ENCODE data around the gene ACSL4. TPM values are rescaled to one million over a fixed set of nuclear protein-coding genes. Genes with fewer than 3 reads are reported as not detected.

The ACSL4 gene
- total and polyA plus RNA-seq, 7 experiments from 2014 or later = 6.6 to 43.9 (median 20.9) TPM

GRCh38 chrX:109707319-109707718 is 25.7 kb downstream of the ACSL4 start:
- H3K4me1 Mint-ChIP-seq = peaks cover 9 to 58% (median 51%) of the 10 kb centered on the region in 7 donors
- ATAC-seq = no peak

GRCh38 chrX:109704563-109704962 is 28.5 kb downstream of the ACSL4 start:
- H3K9me3 Mint-ChIP-seq = peaks cover 0 to 2% (median 0%) of the 10 kb centered on the region in 11 donors

More at GRCh38 chrX:109707319-109707718, 25.7 kb downstream of the ACSL4 start:
- peak overlapping the region in 1 of 9 donors; percentile 69 for H3K27ac Mint-ChIP-seq
- CTCF ChIA-PET = no interaction called here
- no peaks in the 10 kb centered on the region for H3K9me3 Mint-ChIP-seq
- DNase-seq = no peak
- POLR2A ChIA-PET = no interaction called here
- H3K27me3 ChIP-seq (ENCODE audit: control insufficient read depth in 2 of 2, insufficient read depth in 2 of 2, low read length in 2 of 2) = no peaks in the 10 kb centered on the region
- no peak overlapping the region for H3K4me3 ChIP-seq (ENCODE audit: low read length)
- no peaks in the 10 kb centered on the region for H3K9me3 ChIP-seq (ENCODE audit: control insufficient read depth in 2 of 3, low read length in 3 of 3)
- H3K27me3 Mint-ChIP-seq = no peaks in the 10 kb centered on the region
- no peak overlapping the region for H3K27ac ChIP-seq (ENCODE audit: low read depth, low read length)
- no peaks in the 10 kb centered on the region for H3K36me3 ChIP-seq (ENCODE audit: control insufficient read depth in 2 of 3, insufficient read depth in 3 of 3, low read length in 3 of 3)
- H3K4me1 ChIP-seq (ENCODE audit: control insufficient read depth in 2 of 2, insufficient read depth in 2 of 2, low read length in 2 of 2) = peaks cover 0 to 20% of the 10 kb centered on the region in 2 donors
- peaks cover 0 to 18% (median 3%) of the 10 kb centered on the region in 5 donors for H3K36me3 Mint-ChIP-seq
- peak overlapping the region in 7 of 10 donors; percentile 29 to 72 (median 56) for H3K4me3 Mint-ChIP-seq
- intact Hi-C loops (cut with micrococcal nuclease) = loop anchor here in 1 of 2 donors (2.0 to 10.0 kb wide), 3 partner anchors 25 to 173 kb away; partner anchors contain the start of genes ACSL4 and NXT2

GRCh38 chrX:109697855-109698254 is 35.2 kb downstream of the ACSL4 start:
- Mint-ChIP-seq H3K4me1 (peaks cover 0 to 28% (median 22%) of the 10 kb centered on the region in 7 donors), H3K4me3 (no peak overlapping the region), H3K27me3 (no peaks in the 10 kb centered on the region), H3K27ac (no peak overlapping the region), H3K9me3 (peaks cover 0 to 2% (median 0%) of the 10 kb centered on the region in 11 donors), H3K36me3 (peaks cover 0 to 6% (median 5%) of the 10 kb centered on the region in 5 donors)
- Histone ChIP-seq H3K27me3 (ENCODE audit: control insufficient read depth in 2 of 2, insufficient read depth in 2 of 2, low read length in 2 of 2) (no peaks in the 10 kb centered on the region), H3K9me3 (ENCODE audit: control insufficient read depth in 2 of 3, low read length in 3 of 3) (no peaks in the 10 kb centered on the region), H3K4me1 (ENCODE audit: control insufficient read depth in 2 of 2, insufficient read depth in 2 of 2, low read length in 2 of 2) (peaks cover 0 to 3% of the 10 kb centered on the region in 2 donors), H3K4me3 (ENCODE audit: low read length) (no peak overlapping the region), H3K27ac (ENCODE audit: low read depth, low read length) (no peak overlapping the region), H3K36me3 (ENCODE audit: control insufficient read depth in 2 of 3, insufficient read depth in 3 of 3, low read length in 3 of 3) (no peaks in the 10 kb centered on the region)
- DNase-seq (no peak), ATAC-seq (no peak)
- POLR2A ChIA-PET = no interaction called here
- intact Hi-C loops (cut with micrococcal nuclease) = no loop called here
- CTCF ChIA-PET = no interaction called here

More at GRCh38 chrX:109704563-109704962, 28.5 kb downstream of the ACSL4 start:
- DNase-seq (no peak), ATAC-seq (no peak)
- ChIA-PET POLR2A (interaction anchor here (0.9 kb wide), 1 partner anchor 11 kb away, joined by 3 read pairs; no protein-coding TSS in a partner anchor), CTCF (no interaction called here)
- Histone ChIP-seq H3K36me3 (ENCODE audit: control insufficient read depth in 2 of 3, insufficient read depth in 3 of 3, low read length in 3 of 3) (no peaks in the 10 kb centered on the region), H3K4me1 (ENCODE audit: control insufficient read depth in 2 of 2, insufficient read depth in 2 of 2, low read length in 2 of 2) (peaks cover 0 to 20% of the 10 kb centered on the region in 2 donors), H3K4me3 (ENCODE audit: low read length) (no peak overlapping the region), H3K9me3 (ENCODE audit: control insufficient read depth in 2 of 3, low read length in 3 of 3) (no peaks in the 10 kb centered on the region), H3K27me3 (ENCODE audit: control insufficient read depth in 2 of 2, insufficient read depth in 2 of 2, low read length in 2 of 2) (no peaks in the 10 kb centered on the region), H3K27ac (ENCODE audit: low read depth, low read length) (no peak overlapping the region)
- intact Hi-C loops (cut with micrococcal nuclease) = loop anchor here in 1 of 2 donors (10.0 kb wide), 2 partner anchors 70 to 170 kb away; partner anchors contain the start of gene NXT2
- Mint-ChIP-seq H3K36me3 (peaks cover 0 to 20% (median 6%) of the 10 kb centered on the region in 5 donors), H3K27me3 (no peaks in the 10 kb centered on the region), H3K4me1 (peaks cover 7 to 48% (median 43%) of the 10 kb centered on the region in 7 donors), H3K27ac (peak overlapping the region in 2 of 9 donors; percentile 20 to 48), H3K4me3 (peak overlapping the region in 1 of 10 donors; percentile 9)

GRCh38 chrX:109696146-109696740 is 36.8 kb downstream of the ACSL4 start:
- Histone ChIP-seq H3K36me3 (ENCODE audit: control insufficient read depth in 2 of 3, insufficient read depth in 3 of 3, low read length in 3 of 3) (no peaks in the 10 kb centered on the region), H3K9me3 (ENCODE audit: control insufficient read depth in 2 of 3, low read length in 3 of 3) (no peaks in the 10 kb centered on the region), H3K4me1 (ENCODE audit: control insufficient read depth in 2 of 2, insufficient read depth in 2 of 2, low read length in 2 of 2) (peaks cover 0 to 3% of the 10 kb centered on the region in 2 donors), H3K4me3 (ENCODE audit: low read length) (no peak overlapping the region), H3K27ac (ENCODE audit: low read depth, low read length) (no peak overlapping the region), H3K27me3 (ENCODE audit: control insufficient read depth in 2 of 2, insufficient read depth in 2 of 2, low read length in 2 of 2) (no peaks in the 10 kb centered on the region)
- H3K36me3 Mint-ChIP-seq = peaks cover 0 to 3% (median 0%) of the 10 kb centered on the region in 5 donors
- POLR2A ChIA-PET = no interaction called here
- ATAC-seq (no peak), DNase-seq (no peak)
- CTCF ChIA-PET = no interaction called here
- no peaks in the 10 kb centered on the region for H3K9me3 Mint-ChIP-seq
- H3K4me3 Mint-ChIP-seq = no peak overlapping the region
- intact Hi-C loops (cut with micrococcal nuclease) = no loop called here
- H3K27me3 Mint-ChIP-seq = no peaks in the 10 kb centered on the region
- H3K4me1 Mint-ChIP-seq = peaks cover 0 to 25% (median 18%) of the 10 kb centered on the region in 7 donors
- no peak overlapping the region for H3K27ac Mint-ChIP-seq

GRCh38 chrX:109695637-109696036 is 37.4 kb downstream of the ACSL4 start:
- Mint-ChIP-seq H3K4me3 (no peak overlapping the region), H3K27me3 (no peaks in the 10 kb centered on the region), H3K36me3 (peaks cover 0 to 3% (median 0%) of the 10 kb centered on the region in 5 donors), H3K27ac (no peak overlapping the region), H3K4me1 (peaks cover 0 to 25% (median 18%) of the 10 kb centered on the region in 7 donors), H3K9me3 (no peaks in the 10 kb centered on the region)
- no peaks in the 10 kb centered on the region for H3K36me3 ChIP-seq (ENCODE audit: control insufficient read depth in 2 of 3, insufficient read depth in 3 of 3, low read length in 3 of 3)
- peaks cover 0 to 3% of the 10 kb centered on the region in 2 donors for H3K4me1 ChIP-seq (ENCODE audit: control insufficient read depth in 2 of 2, insufficient read depth in 2 of 2, low read length in 2 of 2)
- intact Hi-C loops (cut with micrococcal nuclease) = no loop called here
- no peaks in the 10 kb centered on the region for H3K27me3 ChIP-seq (ENCODE audit: control insufficient read depth in 2 of 2, insufficient read depth in 2 of 2, low read length in 2 of 2)
- ChIA-PET CTCF (no interaction called here), POLR2A (no interaction called here)
- H3K9me3 ChIP-seq (ENCODE audit: control insufficient read depth in 2 of 3, low read length in 3 of 3) = no peaks in the 10 kb centered on the region
- H3K27ac ChIP-seq (ENCODE audit: low read depth, low read length) = no peak overlapping the region
- ATAC-seq = no peak
- no peak for DNase-seq
- H3K4me3 ChIP-seq (ENCODE audit: low read length) = no peak overlapping the region

- H3K4me1 ChIP-seq (ENCODE audit: control insufficient read depth in 2 of 2, insufficient read depth in 2 of 2, low read length in 2 of 2) = no peaks in the 10 kb centered on the region
- Mint-ChIP-seq H3K27ac (no peak overlapping the region), H3K36me3 (peaks cover 0 to 3% (median 0%) of the 10 kb centered on the region in 5 donors), H3K9me3 (no peaks in the 10 kb centered on the region), H3K27me3 (no peaks in the 10 kb centered on the region), H3K4me3 (no peak overlapping the region), H3K4me1 (peaks cover 0 to 21% (median 9%) of the 10 kb centered on the region in 7 donors)
- no peaks in the 10 kb centered on the region for H3K9me3 ChIP-seq (ENCODE audit: control insufficient read depth in 2 of 3, low read length in 3 of 3)
- H3K4me3 ChIP-seq (ENCODE audit: low read length) = no peak overlapping the region
- H3K27ac ChIP-seq (ENCODE audit: low read depth, low read length) = no peak overlapping the region
- CTCF ChIA-PET = interaction anchor here (0.5 kb wide), 1 partner anchor 724 kb away, joined by 4 read pairs; no protein-coding TSS in a partner anchor
- DNase-seq = no peak
- intact Hi-C loops (cut with micrococcal nuclease) = no loop called here
- no peaks in the 10 kb centered on the region for H3K27me3 ChIP-seq (ENCODE audit: control insufficient read depth in 2 of 2, insufficient read depth in 2 of 2, low read length in 2 of 2)
- no peaks in the 10 kb centered on the region for H3K36me3 ChIP-seq (ENCODE audit: control insufficient read depth in 2 of 3, insufficient read depth in 3 of 3, low read length in 3 of 3)
- POLR2A ChIA-PET = no interaction called here
- no peak for ATAC-seq
These were observed 41.3 kb downstream of the ACSL4 start for GRCh38 chrX:109691752-109692151.

GRCh38 chrX:109691277-109691676 is 41.8 kb downstream of the ACSL4 start:
- ChIA-PET POLR2A (no interaction called here), CTCF (no interaction called here)
- Mint-ChIP-seq H3K27ac (no peak overlapping the region), H3K27me3 (no peaks in the 10 kb centered on the region), H3K9me3 (no peaks in the 10 kb centered on the region), H3K36me3 (peaks cover 0 to 3% (median 0%) of the 10 kb centered on the region in 5 donors), H3K4me1 (peaks cover 0 to 17% (median 9%) of the 10 kb centered on the region in 7 donors), H3K4me3 (no peak overlapping the region)
- intact Hi-C loops (cut with micrococcal nuclease) = no loop called here
- no peak overlapping the region for H3K27ac ChIP-seq (ENCODE audit: low read depth, low read length)
- H3K9me3 ChIP-seq (ENCODE audit: control insufficient read depth in 2 of 3, low read length in 3 of 3) = no peaks in the 10 kb centered on the region
- no peaks in the 10 kb centered on the region for H3K4me1 ChIP-seq (ENCODE audit: control insufficient read depth in 2 of 2, insufficient read depth in 2 of 2, low read length in 2 of 2)
- ATAC-seq = no peak
- H3K27me3 ChIP-seq (ENCODE audit: control insufficient read depth in 2 of 2, insufficient read depth in 2 of 2, low read length in 2 of 2) = no peaks in the 10 kb centered on the region
- DNase-seq = no peak
- H3K36me3 ChIP-seq (ENCODE audit: control insufficient read depth in 2 of 3, insufficient read depth in 3 of 3, low read length in 3 of 3) = no peaks in the 10 kb centered on the region
- no peak overlapping the region for H3K4me3 ChIP-seq (ENCODE audit: low read length)
